Fibroblast of pulmonary artery (primary cell): Measurements from ENCODE around the gene MTMR2.
A peak's percentile ranks its signal among the peaks of the same experiment; 100 is the strongest.
"Not testable (repeated sequence)": the region's sequence is repeated elsewhere in the genome, so short reads cannot be mapped to it uniquely, and the experiment has no call there.

Experiments used
- DNase-seq: peaks from one replicate; pipeline ENCODE4 v3.0.0-alpha.2; 2010; ENCODE audit warnings: low read depth
- H3K4me3 ChIP-seq: replicated peaks from 2 replicates; pipeline ENCODE4 v1.5.1; 2011; ENCODE audit warnings: low read depth, mild to moderate bottlenecking, control low read depth, low read length, moderate library complexity
- TF ChIP-seq, protein P1 (sequence below): IDR thresholded peaks from 2 replicates; pipeline ENCODE4 v1.5.1; 2011; ENCODE audit warnings: mild to moderate bottlenecking, control low read depth, low read length, inconsistent platforms; ENCODE audit errors: missing control alignments

Gene MTMR2

DNA sequence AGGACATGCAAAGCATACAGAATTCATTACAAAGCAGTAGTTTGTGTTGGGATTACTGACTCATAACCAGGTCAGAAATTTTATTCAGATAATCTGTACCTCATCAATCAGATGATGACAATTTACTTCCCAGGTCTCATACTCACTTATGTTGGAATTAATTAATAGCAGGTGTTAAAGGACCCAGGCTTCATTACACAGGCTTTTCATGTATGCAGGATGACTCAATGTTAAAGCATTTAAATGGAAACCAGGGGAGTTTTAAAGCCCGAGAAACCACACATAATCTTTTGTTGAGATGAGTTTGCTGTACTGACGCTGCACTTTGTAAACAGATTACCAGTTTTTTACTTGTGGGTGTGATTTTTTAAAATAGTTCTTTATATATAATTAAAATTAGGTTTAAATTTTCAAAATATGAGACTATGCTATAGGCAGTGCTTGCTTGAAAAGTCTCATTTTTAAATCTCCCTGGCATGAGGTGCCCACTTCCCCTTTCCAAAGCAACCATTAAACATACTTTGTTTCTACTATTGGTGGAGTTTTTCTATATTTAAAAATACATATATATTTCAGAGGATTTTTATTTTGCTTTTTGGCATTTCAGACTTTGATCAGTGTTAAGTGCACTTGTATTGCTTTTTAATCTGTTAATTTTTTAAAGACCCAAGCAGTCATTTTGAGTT, 92.6 kb downstream of the MTMR2 start:
- TF ChIP-seq, protein P1, sequence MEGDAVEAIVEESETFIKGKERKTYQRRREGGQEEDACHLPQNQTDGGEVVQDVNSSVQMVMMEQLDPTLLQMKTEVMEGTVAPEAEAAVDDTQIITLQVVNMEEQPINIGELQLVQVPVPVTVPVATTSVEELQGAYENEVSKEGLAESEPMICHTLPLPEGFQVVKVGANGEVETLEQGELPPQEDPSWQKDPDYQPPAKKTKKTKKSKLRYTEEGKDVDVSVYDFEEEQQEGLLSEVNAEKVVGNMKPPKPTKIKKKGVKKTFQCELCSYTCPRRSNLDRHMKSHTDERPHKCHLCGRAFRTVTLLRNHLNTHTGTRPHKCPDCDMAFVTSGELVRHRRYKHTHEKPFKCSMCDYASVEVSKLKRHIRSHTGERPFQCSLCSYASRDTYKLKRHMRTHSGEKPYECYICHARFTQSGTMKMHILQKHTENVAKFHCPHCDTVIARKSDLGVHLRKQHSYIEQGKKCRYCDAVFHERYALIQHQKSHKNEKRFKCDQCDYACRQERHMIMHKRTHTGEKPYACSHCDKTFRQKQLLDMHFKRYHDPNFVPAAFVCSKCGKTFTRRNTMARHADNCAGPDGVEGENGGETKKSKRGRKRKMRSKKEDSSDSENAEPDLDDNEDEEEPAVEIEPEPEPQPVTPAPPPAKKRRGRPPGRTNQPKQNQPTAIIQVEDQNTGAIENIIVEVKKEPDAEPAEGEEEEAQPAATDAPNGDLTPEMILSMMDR, result no peak
- DNase-seq, result peak; percentile 57
- no peak overlapping the region for H3K4me3 ChIP-seq

GRCh38 chr11:95829580-95830259, 94.2 kb downstream of the MTMR2 start:
- DNase-seq, result peak; percentile 20
- TF ChIP-seq, protein P1, result no peak

GRCh38 chr11:95827696-95828095, 96.2 kb downstream of the MTMR2 start:
- no peak overlapping the region for H3K4me3 ChIP-seq
- DNase-seq, result peak; percentile 31
- TF ChIP-seq, protein P1, result no peak

More at GRCh38 chr11:95829580-95830259, 94.2 kb downstream of the MTMR2 start:
- H3K4me3 ChIP-seq, result no peak overlapping the region

GRCh38 chr11:95821640-95822039, 102.3 kb downstream of the MTMR2 start:
- DNase-seq, result peak; percentile 55
- TF ChIP-seq, protein P1, result no peak
- no peak overlapping the region for H3K4me3 ChIP-seq

DNA sequence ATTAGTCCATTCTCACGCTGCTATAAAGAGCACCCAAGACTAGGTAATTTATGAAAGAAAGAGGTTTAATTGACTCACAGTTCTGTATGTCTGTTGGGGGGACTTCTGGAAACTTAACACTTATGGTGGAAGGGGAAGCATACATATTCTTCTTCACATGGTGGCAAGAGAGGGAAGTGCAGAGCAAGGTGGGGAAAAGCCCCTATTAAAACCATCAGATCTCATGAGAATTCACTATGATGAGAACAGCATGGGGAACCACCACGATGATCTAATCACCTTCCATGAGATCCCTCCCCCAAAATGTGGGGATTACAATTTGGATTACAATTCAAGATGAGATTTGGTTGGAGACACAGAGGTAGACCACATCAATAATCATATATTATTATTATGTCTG, 107.9 kb downstream of the MTMR2 start:
- TF ChIP-seq, protein P1, result no peak
- no peak overlapping the region for H3K4me3 ChIP-seq
- no peak for DNase-seq

GRCh38 chr11:95811052-95811451, 112.9 kb downstream of the MTMR2 start:
- not testable (repeated sequence) for DNase-seq, H3K4me3 ChIP-seq

DNA sequence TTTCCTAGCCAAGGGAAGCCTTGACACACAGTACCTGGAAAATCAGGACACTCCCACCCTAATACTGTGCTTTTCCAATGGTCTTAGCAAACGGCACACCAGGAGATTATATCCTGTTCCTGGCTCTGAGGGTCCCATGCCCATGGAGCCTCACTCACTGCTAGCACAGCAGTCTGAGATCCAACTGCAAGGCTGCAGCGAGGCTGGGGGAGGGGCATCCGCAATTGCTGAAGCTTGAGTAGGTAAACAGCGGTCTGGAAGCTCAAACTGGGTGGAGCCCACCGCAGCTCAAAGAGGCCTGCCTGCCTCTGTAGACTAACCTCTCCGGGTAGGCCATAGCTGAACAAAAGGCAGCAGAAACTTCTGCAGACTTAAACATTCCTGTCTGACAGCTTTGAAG, 117.4 kb downstream of the MTMR2 start:
- H3K4me3 ChIP-seq, DNase-seq: not testable (repeated sequence)

DNA sequence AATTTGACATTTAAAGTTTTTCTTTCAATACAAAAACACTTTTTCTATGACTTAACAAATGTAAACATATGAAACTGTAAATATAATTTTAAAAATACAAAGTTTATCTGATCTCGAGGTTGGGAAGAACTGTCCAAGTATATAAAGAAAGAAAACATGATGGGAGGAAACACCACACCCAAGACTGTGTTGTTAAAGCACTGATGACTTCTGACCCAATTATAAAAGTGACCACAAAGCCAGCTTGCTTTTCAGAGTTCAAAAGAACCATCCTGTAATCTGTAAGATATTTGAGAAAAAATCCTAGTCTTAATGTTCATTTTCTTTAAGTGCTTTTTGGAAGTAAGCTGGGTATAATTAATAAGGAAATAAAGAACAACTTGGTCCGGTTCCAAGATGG, 118.0 kb downstream of the MTMR2 start:
- TF ChIP-seq, protein P1, result no peak
- DNase-seq, result no peak
- no peak overlapping the region for H3K4me3 ChIP-seq
